GM18873 (cell line): ENCODE results near the gene DNAH1.

Experiments used
- ATAC-seq: cut with Tn5 transposase; IDR thresholded peaks from one replicate; pipeline ENCODE4 v1.9.1; 2021; ENCODE audit warnings: mild to moderate bottlenecking, moderate library complexity, moderate number of reproducible peaks; ENCODE audit not compliant: unreplicated experiment, low FRiP score

Gene DNAH1

DNA sequence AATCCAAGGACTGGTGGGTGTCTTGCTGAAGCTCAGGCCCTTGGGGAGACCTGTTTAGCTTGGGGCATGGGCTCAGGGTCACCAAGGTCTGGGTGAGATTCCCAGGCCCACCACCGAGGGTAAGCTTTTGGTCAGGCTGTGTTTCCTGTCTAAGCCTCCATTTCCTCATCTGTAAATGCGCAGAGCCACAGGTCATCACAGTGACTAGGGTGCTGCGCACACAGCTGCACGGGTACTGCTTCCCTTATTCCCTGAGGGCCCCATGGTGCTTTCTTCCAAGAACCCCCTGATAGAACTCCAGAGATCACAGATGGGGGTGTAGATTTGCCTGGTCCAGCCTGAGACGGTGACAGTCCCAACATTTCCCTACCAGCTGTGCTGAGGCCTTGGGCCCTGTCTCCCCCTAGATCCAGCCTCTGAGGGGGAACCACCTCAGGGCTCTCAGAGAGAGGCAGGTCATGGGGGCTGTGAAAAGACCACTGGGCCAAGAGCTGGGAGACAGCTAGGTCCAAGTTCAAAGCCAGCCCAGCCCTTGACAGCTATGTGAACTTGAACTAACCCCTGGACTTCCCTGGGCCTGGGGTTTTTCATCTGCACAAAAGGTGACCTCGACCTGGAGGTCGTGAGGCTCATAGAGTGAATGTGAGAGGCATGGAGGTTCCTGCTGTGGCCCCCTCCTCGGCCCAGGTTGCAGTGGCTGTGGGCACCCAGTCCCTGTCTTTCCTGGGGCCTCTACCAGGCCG lies 68.1 kb downstream of the DNAH1 start:
- ATAC-seq = no peak

DNA sequence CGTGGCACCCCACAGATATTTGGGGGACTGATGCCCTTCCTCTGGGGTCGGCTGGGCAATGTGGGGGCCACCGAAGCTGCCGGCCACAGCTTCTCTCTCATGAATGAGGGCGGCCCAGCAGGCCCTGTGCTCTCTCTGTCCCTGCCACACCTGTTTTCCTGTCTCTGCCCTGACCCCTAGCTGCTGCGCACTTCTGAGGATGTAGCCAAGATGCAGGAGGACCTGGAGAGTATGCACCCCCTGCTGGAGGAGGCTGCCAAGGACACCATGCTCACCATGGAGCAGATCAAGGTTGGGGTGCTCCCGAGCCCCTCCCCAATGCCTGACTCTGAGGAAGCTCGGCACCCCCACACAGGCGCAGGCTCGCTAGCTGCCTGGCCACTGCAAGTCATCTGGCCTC lies 69.0 kb downstream of the DNAH1 start:
- ATAC-seq = no peak

GRCh38 chr3:52387481-52387880 lies 71.4 kb downstream of the DNAH1 start:
- ATAC-seq = no peak

DNA sequence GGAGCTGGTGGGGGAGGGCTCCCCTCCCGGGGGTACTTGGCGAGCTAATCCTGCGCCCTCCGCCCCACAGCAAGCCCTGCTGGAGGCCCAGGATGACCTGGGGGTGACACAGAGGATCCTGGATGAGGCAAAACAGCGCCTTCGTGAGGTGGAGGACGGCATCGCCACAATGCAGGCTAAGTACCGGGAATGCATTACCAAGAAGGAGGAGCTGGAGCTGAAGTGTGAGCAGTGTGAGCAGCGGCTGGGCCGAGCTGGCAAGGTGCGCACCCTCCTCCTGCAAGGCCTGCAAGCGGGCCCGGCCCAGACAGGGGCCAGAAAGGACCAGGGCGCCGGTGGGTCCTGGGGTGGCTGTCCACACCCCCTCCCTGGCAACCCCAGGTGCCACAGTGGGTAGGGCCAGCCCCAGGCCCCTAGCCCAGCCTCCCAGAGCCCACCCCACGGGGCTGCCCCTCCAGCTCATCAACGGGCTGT lies 72.3 kb downstream of the DNAH1 start:
- ATAC-seq = no peak

DNA sequence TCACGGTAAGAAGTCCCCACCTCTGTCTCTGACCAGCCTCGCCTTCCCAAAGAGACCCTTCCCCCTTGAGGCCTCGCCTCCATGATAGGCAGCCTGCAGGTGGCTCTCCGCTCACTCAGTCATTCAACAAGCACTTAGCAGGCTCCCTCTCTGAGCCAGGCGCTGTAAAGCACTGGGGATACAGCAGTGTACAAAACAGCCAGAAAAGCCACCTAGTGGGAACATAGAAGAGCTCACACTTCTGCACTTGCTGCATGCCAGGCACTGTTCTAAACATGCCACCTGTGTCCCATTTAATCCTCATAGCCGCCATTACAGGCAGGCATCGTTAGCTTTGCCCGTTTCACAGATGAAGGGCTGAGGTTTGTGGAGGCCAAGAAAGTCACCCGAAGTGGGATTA lies 72.8 kb downstream of the DNAH1 start:
- no peak for ATAC-seq

GRCh38 chr3:52391096-52391495 lies 75.0 kb downstream of the DNAH1 start:
- ATAC-seq = no peak

GRCh38 chr3:52392216-52392930 lies 76.3 kb downstream of the DNAH1 start:
- ATAC-seq = no peak

- ATAC-seq = no peak
These were observed 77.2 kb downstream of the DNAH1 start for GRCh38 chr3:52393131-52393807.

DNA sequence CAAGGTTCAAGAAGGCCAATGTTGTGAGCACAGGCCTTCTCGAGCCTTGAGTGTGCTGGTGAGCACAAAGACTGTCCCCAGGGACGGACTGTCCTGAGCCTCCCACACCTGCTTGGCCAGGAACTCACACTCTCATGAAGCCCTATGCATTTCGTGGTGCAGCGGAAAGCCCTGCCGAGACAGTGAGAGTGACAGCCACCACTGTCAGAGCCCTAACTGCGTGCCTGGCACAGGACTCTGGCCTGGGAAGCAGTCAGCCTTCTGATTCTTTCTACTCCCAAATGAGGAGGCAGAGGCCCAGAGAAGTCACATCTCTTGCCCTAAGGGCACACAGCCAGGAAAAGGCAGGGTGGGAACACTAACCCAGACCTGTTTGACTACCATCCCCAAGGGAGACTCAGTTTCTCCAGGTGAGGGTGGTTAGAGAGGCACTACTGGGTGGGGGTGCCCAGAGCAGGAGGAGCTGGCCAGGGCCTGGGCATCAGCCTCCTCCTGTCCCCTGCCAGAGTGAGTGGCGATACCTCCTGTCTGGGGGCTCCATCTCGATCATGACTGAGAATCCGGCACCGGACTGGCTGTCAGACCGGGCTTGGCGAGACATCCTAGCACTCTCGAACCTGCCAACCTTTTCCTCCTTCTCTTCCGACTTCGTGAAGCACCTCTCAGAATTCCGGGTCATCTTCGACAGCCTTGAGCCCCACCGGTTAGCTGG lies 78.0 kb downstream of the DNAH1 start:
- no peak for ATAC-seq

GRCh38 chr3:52394751-52395502 lies 78.8 kb downstream of the DNAH1 start:
- ATAC-seq = no peak

GRCh38 chr3:52395503-52395865 lies 79.4 kb downstream of the DNAH1 start:
- ATAC-seq = no peak

DNA sequence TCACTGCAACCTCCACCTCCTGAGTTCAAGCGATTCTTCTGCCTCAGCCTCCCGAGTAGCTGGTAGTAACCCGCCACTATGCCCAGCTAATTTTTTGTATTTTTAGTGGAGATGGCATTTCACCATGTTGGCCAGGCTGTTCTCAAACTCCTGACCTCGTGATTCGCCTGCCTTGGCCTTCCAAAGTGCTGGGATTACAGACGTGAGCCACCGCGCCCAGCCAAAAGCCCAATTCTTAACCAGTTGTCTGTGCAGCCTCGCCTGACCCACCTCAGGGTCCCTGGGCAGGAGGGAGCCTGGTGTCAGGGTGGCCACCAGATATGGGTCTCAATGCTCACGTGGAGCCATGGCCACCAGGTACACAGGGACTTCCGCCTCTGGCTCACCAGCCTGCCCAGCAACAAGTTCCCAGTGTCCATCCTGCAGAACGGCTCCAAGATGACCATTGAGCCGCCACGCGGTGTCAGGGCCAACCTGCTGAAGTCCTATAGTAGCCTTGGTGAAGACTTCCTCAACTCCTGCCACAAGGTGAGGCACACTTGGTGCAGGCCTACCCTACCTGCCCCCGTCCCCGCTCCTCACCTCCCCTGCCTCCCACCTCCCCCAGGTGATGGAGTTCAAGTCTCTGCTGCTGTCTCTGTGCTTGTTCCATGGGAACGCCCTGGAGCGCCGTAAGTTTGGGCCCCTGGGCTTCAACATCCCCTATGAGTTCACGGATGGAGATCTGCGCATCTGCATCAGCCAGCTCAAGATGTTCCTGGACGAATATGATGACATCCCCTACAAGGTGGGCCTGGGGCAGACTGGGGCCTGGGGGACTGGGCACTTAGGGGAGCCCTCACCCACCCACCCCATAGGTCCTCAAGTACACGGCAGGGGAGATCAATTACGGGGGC lies 80.1 kb downstream of the DNAH1 start:
- ATAC-seq = no peak

DNA sequence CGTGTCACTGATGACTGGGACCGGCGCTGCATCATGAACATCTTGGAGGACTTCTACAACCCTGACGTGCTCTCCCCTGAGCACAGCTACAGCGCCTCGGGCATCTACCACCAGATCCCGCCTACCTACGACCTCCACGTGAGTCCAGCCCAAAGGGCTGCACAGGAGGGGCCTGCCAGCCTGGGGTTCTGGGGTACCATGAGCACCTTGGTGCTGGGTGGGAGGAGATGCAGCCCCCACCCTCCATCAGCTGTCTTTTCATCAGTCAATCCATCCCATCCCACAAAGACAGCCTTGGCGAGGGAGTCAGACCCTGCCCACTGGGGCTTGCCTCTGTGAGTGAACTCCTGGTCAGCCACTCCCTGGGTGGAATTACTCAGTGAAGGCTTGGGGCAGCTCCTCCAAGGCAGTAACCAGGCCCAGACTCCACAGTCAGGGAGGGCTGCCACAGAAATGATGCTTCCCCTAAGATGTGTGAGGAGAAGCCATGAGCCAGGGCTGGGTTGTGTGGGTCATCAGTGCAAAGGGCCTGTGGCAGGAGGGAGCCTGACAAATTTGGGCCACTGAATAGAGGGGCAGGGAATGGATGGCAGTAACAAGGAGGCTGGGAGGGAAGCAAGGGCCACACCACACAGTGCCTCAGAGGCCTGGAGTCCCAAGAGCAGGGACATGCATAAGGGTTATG lies 80.9 kb downstream of the DNAH1 start:
- ATAC-seq = no peak

- ATAC-seq = no peak
These were observed 81.7 kb downstream of the DNAH1 start for GRCh38 chr3:52397676-52398399.

DNA sequence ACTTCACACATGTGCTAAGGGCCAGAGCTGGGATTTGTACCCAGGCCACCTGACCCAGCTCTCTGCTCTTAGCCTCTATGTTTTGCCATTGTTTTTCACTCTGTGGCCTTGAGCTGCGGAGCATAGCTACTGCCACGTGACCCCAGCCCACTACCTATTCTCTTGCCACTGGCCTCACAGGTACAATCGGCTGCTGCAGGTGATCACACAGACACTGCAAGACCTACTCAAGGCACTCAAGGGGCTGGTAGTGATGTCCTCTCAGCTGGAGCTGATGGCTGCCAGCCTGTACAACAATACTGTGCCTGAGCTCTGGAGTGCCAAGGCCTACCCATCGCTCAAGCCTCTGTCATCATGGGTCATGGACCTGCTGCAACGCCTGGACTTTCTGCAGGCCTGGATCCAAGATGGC lies 82.6 kb downstream of the DNAH1 start:
- ATAC-seq = no peak

GRCh38 chr3:52399131-52399530 lies 83.0 kb downstream of the DNAH1 start:
- ATAC-seq = no peak

DNA sequence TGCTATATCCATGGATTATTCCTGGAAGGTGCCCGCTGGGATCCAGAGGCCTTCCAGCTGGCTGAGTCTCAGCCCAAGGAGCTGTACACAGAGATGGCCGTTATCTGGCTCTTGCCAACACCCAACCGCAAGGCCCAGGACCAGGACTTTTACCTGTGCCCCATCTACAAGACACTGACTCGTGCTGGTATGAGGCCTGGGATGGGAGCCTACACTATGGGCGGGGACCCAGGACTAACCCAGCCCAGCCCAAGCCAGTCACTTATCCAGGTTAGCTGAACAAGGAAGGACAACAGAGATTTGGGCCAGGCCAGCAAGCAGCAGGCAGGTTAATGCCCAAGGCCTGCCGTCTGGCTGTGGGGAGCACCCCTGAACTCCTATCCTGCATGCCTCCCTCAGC lies 83.5 kb downstream of the DNAH1 start:
- ATAC-seq = no peak

GRCh38 chr3:52400275-52400793 lies 84.2 kb downstream of the DNAH1 start:
- ATAC-seq = no peak
